ENCODE data around the gene GYPC.
"Not testable (repeated sequence)": the region's sequence is repeated elsewhere in the genome, so short reads cannot be mapped to it uniquely, and the experiment has no call there.

Gene GYPC

GRCh38 chr2:126704434-126705160 is 48.6 kb downstream of the GYPC start:
- DNase-seq (ENCODE audit: low read depth): no peak
- TF ChIP-seq, protein P1, sequence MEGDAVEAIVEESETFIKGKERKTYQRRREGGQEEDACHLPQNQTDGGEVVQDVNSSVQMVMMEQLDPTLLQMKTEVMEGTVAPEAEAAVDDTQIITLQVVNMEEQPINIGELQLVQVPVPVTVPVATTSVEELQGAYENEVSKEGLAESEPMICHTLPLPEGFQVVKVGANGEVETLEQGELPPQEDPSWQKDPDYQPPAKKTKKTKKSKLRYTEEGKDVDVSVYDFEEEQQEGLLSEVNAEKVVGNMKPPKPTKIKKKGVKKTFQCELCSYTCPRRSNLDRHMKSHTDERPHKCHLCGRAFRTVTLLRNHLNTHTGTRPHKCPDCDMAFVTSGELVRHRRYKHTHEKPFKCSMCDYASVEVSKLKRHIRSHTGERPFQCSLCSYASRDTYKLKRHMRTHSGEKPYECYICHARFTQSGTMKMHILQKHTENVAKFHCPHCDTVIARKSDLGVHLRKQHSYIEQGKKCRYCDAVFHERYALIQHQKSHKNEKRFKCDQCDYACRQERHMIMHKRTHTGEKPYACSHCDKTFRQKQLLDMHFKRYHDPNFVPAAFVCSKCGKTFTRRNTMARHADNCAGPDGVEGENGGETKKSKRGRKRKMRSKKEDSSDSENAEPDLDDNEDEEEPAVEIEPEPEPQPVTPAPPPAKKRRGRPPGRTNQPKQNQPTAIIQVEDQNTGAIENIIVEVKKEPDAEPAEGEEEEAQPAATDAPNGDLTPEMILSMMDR (IDR thresholded peaks at IDR 0.05; ENCODE audit: control insufficient read depth, insufficient read depth, low read depth, low read length, missing control alignments): no peak
- H3K4me3 ChIP-seq (ENCODE audit: control insufficient read depth, low read depth, low read length): no peak overlapping the region

- TF ChIP-seq, protein P1 (IDR thresholded peaks at IDR 0.05; ENCODE audit: control insufficient read depth, insufficient read depth, low read depth, low read length, missing control alignments): no peak
- no peak for DNase-seq (ENCODE audit: low read depth)
- H3K4me3 ChIP-seq (ENCODE audit: control insufficient read depth, low read depth, low read length): no peak overlapping the region
Observed at GRCh38 chr2:126707191-126707590, 51.2 kb downstream of the GYPC start.

DNA sequence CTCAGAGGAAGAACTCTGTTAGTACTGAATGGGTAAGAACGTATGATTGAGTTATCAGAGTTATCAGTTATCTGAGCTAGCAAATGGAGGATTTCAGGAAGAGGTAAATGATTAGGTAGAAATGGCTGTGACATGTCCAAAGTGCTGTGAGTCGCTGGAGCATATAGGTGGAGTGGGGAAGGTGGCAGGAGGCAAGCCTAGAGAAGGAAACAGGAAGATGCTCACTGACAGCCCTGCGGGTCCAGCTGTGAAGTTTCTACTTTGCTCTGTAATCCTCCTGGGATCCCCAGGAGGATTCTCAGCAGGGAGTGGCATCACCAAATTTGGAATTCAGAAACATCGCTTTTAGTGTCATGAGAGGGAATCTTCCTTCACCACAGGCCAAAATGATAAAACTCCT is 52.0 kb downstream of the GYPC start:
- DNase-seq (ENCODE audit: low read depth): no peak
- H3K4me3 ChIP-seq (ENCODE audit: control insufficient read depth, low read depth, low read length): no peak overlapping the region
- TF ChIP-seq, protein P1 (IDR thresholded peaks at IDR 0.05; ENCODE audit: control insufficient read depth, insufficient read depth, low read depth, low read length, missing control alignments): no peak

DNA sequence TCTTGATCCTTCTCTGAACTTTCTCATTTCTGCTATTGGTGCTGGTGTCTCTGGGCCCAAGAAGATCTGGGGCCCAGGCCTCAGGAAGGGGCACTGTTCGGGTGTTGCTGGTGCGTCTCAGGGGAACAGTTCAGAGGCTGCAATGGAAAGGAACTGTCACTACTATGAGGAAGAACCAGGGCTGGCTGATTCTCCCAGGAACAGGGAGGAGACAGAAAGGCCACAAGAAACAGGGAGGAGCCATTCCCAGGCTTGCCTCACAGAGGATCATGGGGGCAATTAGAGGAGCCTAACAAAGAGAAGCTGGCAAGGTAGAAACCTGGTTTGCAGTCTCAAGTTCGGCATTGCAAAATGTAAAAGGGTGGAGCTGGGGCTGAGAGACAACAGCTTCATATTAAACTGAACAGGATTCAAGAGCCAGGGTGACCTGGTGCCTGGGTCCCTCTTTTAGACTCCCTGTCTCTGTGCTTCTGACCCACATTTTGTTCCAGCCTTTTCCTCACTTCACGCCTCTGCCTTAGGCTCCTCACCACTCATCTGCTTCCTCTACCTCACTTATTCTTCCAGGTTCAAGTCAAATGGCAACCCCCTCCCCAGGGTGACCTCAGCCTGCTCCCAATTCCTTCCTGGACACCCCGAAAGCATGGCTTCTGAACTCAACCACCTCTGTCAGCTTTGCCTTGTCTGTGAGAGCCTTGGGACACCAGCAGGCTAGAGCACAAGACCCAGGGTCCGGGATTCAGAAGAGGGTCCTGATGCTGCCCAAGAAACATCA is 58.4 kb downstream of the GYPC start:
- TF ChIP-seq, protein P1 (IDR thresholded peaks at IDR 0.05; ENCODE audit: control insufficient read depth, insufficient read depth, low read depth, low read length, missing control alignments): no peak
- no peak overlapping the region for H3K4me3 ChIP-seq (ENCODE audit: control insufficient read depth, low read depth, low read length)
- no peak for DNase-seq (ENCODE audit: low read depth)

GRCh38 chr2:126715111-126715510 is 59.2 kb downstream of the GYPC start:
- H3K4me3 ChIP-seq (ENCODE audit: control insufficient read depth, low read depth, low read length): no peak overlapping the region
- no peak for DNase-seq (ENCODE audit: low read depth)
- TF ChIP-seq, protein P1 (IDR thresholded peaks at IDR 0.05; ENCODE audit: control insufficient read depth, insufficient read depth, low read depth, low read length, missing control alignments): no peak

- no peak for DNase-seq (ENCODE audit: low read depth)
- TF ChIP-seq, protein P1 (IDR thresholded peaks at IDR 0.05; ENCODE audit: control insufficient read depth, insufficient read depth, low read depth, low read length, missing control alignments): no peak
- no peak overlapping the region for H3K4me3 ChIP-seq (ENCODE audit: control insufficient read depth, low read depth, low read length)
Observed at GRCh38 chr2:126715576-126716406, 59.8 kb downstream of the GYPC start.

DNA sequence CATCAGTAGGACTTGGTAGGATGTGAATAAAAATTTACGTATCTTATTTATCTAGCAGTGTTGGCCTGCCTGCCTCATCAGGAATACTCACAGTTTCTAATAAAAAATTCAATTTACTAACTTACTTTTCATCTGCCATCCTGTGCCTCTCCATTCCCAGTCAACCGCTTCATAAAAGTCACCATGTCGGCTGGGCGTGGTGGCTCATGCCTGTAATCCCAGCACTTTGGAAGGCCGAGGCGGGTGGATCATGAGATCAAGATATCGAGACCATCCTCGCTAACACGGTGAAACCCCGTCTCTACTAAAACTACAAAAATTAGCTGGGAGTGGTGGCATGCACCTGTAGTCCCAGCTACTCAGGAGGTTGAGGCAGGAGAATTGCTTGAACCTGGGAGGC is 61.3 kb downstream of the GYPC start:
- not testable (repeated sequence) for DNase-seq (ENCODE audit: low read depth); H3K4me3 ChIP-seq (ENCODE audit: control insufficient read depth, low read depth, low read length)

All from AG09309 (cell line).